Measurements from ENCODE around the gene PCDHGA5. TPM values are rescaled to one million over a fixed set of nuclear protein-coding genes. Genes with fewer than 3 reads are reported as not detected.

PCDHGA5 gene
- polyA plus RNA-seq, 1 donor (not counting 4 experiments of a cell fraction or from before 2014, with no cell fraction given), result 0.01 TPM

DNA sequence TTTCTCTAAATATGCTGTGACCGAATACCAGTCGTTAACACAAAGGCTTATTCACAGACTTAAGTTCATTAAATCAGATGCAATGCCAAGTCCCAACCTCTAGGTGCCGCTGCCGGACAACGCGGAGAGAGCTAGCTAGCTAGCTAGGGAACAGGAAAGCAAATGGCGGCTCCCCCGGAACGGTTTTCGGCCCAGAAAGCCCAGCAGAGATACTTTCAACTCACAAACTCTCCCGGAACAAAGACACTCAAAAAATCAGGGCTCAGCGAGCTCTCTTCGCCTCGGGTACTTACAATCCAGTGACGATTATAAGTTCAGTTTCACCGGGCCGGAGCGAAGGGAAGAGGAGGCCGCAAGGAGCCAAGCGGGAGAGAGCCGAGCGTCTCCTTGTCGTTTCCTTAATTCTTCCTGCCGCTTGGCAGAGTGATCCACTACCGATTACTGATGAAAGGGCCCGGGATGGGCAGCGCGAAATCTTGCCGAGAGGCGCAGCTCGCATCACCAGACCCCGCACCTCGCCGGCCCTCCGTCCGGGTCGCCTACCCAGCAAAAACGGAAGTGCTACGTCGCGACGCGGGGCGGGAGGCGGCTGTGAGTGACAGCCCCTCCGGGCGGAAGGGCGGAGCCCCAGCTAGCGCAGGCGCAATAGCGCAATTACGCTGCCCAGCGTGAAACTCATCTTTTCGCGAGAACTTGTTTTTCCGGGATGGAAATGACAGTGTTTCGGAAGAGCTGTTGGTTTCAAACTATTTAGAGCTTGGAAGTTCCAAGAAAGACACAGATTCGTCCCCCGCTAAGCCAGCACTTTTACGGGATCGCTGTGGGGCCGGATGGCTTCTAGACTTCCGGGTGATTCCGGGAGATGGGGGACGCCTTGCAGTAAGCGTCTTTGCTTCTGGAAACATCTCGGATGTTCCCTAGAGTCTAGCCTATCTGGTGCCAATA is 43.5 kb upstream of the PCDHGA5 start, which contains the start of gene TAF7:
TSS of gene TAF7 (minus strand) at position 560 of the 945 bp plus-strand sequence. CDS start 740 bp downstream, outside the sequence.
- Histone ChIP-seq H3K9me3 (ENCODE audit: control insufficient read depth, low read depth, low read length) (peaks cover 22% of the 10 kb centered on the region), H4K20me1 (ENCODE audit: control insufficient read depth, extremely low read depth, insufficient read depth, low read length) (no peaks in the 10 kb centered on the region)
- peak; percentile 48 for FAIRE-seq

DNA sequence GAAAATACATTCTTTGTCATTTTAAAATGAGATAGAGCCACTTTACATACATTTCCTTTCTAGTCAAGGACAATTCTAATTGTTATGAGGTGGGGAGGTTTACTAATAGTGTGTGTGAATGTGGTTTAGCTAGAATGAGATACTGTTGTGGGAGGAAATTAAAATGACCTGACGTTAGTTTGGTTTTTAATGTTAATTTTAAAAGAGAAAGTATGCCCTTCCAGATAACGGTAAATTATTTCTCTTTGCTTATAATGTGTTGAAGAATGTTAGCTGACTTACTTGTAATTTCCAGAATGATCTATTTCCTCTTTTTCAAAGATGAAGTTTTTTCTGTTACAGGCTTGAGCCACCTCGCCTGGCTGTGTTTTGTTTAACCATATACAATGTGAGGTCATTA is 41.7 kb upstream of the PCDHGA5 start:
- Histone ChIP-seq H3K27ac (ENCODE audit: control insufficient read depth, insufficient read depth, low read length) (no peak overlapping the region), H3K36me3 (ENCODE audit: control insufficient read depth in 2 of 2, extremely low read depth in 1 of 2, insufficient read depth in 2 of 2, low read length in 2 of 2) (peaks cover 1 to 12% of the 10 kb centered on the region in 2 experiments), H2AFZ (ENCODE audit: control insufficient read depth, low read length) (no peak overlapping the region), H3K9me1 (ENCODE audit: control insufficient read depth, extremely low read depth, insufficient read depth, low read length) (no peaks in the 10 kb centered on the region), H3K9me3 (ENCODE audit: control insufficient read depth, low read depth, low read length) (peaks cover 22% of the 10 kb centered on the region), H3K79me2 (ENCODE audit: control insufficient read depth, insufficient read depth, low read length) (peaks cover 15% of the 10 kb centered on the region), H3K4me2 (ENCODE audit: control insufficient read depth, extremely low read depth, insufficient read depth, low read depth, low read length) (no peak overlapping the region), H3K4me3 (ENCODE audit: control insufficient read depth in 2 of 3, extremely low read depth in 1 of 3, insufficient read depth in 2 of 3, low read depth in 1 of 3, low read length in 3 of 3) (no peak overlapping the region), H3K4me1 (ENCODE audit: control insufficient read depth, extremely low read depth, insufficient read depth, low read length) (peaks cover 8% of the 10 kb centered on the region), H3K27me3 (ENCODE audit: control insufficient read depth, extremely low read depth, insufficient read depth, low read length) (no peaks in the 10 kb centered on the region), H4K20me1 (ENCODE audit: control insufficient read depth, extremely low read depth, insufficient read depth, low read length) (no peaks in the 10 kb centered on the region), H3K9ac (ENCODE audit: control insufficient read depth, extremely low read depth, insufficient read depth, low read length) (no peak overlapping the region)
- TF ChIP-seq EZH2 (IDR thresholded peaks at IDR 0.05; ENCODE audit: low read length), result no peak
- TF ChIP-seq CTCF (optimal IDR thresholded peaks at IDR 0.05 in 1 of 3, IDR thresholded peaks at IDR 0.05 in 1 of 3, conservative IDR thresholded peaks at IDR 0.05 in 1 of 3; ENCODE audit: extremely low read depth in 1 of 3, insufficient read depth in 2 of 3, low read length in 3 of 3), result no peak
- FAIRE-seq, result no peak
- DNase-seq (ENCODE audit: low read depth, low spot score), result no peak
- dilution Hi-C loops (cut with MboI; ENCODE audit: extremely low pct_ligation_motif_present, low sequenced_read_pairs), result no loop called here

More for the DNA sequence above, 43.5 kb upstream of the PCDHGA5 start, which contains the start of gene TAF7:
- peaks cover 15% of the 10 kb centered on the region for H3K79me2 ChIP-seq (ENCODE audit: control insufficient read depth, insufficient read depth, low read length)
- H3K4me3 ChIP-seq (ENCODE audit: control insufficient read depth in 2 of 3, extremely low read depth in 1 of 3, insufficient read depth in 2 of 3, low read depth in 1 of 3, low read length in 3 of 3), result peak within 1 kb of the TSS; percentile 75 to 98 (median 97)
- peak within 1 kb of the TSS; percentile 99 for H2AFZ ChIP-seq (ENCODE audit: control insufficient read depth, low read length)
- H3K27ac ChIP-seq (ENCODE audit: control insufficient read depth, insufficient read depth, low read length), result peak within 1 kb of the TSS; percentile 96
- H3K4me1 ChIP-seq (ENCODE audit: control insufficient read depth, extremely low read depth, insufficient read depth, low read length), result peaks cover 8% of the 10 kb centered on the region
- no peaks in the 10 kb centered on the region for H3K27me3 ChIP-seq (ENCODE audit: control insufficient read depth, extremely low read depth, insufficient read depth, low read length)
- no peaks in the 10 kb centered on the region for H3K9me1 ChIP-seq (ENCODE audit: control insufficient read depth, extremely low read depth, insufficient read depth, low read length)
- TF ChIP-seq EZH2 (IDR thresholded peaks at IDR 0.05; ENCODE audit: low read length) (no peak), CTCF (optimal IDR thresholded peaks at IDR 0.05 in 1 of 3, IDR thresholded peaks at IDR 0.05 in 1 of 3, conservative IDR thresholded peaks at IDR 0.05 in 1 of 3; ENCODE audit: extremely low read depth in 1 of 3, insufficient read depth in 2 of 3, low read length in 3 of 3) (peak; percentile 82 to 93 (median 87))
- peak within 1 kb of the TSS; percentile 90 for H3K9ac ChIP-seq (ENCODE audit: control insufficient read depth, extremely low read depth, insufficient read depth, low read length)
- dilution Hi-C loops (cut with MboI; ENCODE audit: extremely low pct_ligation_motif_present, low sequenced_read_pairs), result no loop called here
- H3K4me2 ChIP-seq (ENCODE audit: control insufficient read depth, extremely low read depth, insufficient read depth, low read depth, low read length), result peak within 1 kb of the TSS; percentile 87
- H3K36me3 ChIP-seq (ENCODE audit: control insufficient read depth in 2 of 2, extremely low read depth in 1 of 2, insufficient read depth in 2 of 2, low read length in 2 of 2), result peaks cover 1 to 12% of the 10 kb centered on the region in 2 experiments
- DNase-seq (ENCODE audit: low read depth, low spot score), result peak; percentile 62

Measured in keratinocyte (primary cell).